ENCODE data around the gene DGKD. TPM values are rescaled to one million over a fixed set of nuclear protein-coding genes. Genes with fewer than 3 reads are reported as not detected.

DGKD gene
- total and polyA plus RNA-seq, 10 of the 15 experiments (the other 5 are each of a cell fraction or from before 2014, with no cell fraction given), result 2.7 to 81.9 (median 27.0) TPM

DNA sequence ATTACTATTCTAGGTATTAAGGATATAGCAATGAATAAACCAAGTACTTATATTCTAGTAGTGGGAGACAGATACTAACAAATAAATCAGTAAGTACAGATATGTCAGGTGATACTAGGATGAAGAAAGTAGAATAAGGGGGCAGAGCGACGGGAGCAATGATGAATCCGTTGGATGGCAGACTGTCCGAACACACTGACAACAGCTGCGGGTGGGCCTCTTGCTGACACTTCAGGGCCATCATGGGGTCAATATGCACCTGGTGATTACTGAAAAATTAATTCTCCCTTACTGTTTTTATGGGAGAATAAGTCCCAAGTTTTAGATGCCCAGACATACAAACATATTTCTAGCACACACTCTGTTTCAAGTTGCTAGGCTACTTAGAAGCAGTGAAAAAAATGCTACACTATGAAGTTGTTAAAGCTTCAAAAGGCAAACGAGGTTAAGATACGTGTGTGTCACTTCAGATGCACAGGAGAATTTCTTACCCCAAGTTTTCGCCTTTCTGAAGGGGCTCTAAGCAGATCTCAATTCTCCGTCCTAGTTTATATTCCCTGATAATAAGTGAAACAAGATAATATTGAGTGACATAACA, 133.6 kb downstream of the DGKD start:
- Histone ChIP-seq H3K4me2 (ENCODE audit: control insufficient read depth, insufficient read depth) (no peak overlapping the region), H3K4me3 (no peak overlapping the region), H3K27me3 (replicated peaks in 1 of 2; ENCODE audit: control insufficient read depth in 2 of 2, insufficient read depth in 2 of 2, low read length in 1 of 2) (no peaks in the 10 kb centered on the region), H3K9ac (ENCODE audit: control insufficient read depth, insufficient read depth, low read length) (no peak overlapping the region), H3K36me3 (ENCODE audit: control insufficient read depth in 2 of 2, insufficient read depth in 2 of 2, low read length in 1 of 2) (peaks cover 0 to 11% of the 10 kb centered on the region in 2 experiments; a peak in 2 of 4 replicates), H3K9me3 (replicated peaks; ENCODE audit: control insufficient read depth, insufficient read depth, low read length) (no peaks in the 10 kb centered on the region), H2AFZ (ENCODE audit: control insufficient read depth, low read depth, low read length) (no peak overlapping the region), H3K79me2 (ENCODE audit: control insufficient read depth, insufficient read depth, low read length) (no peaks in the 10 kb centered on the region), H3K4me1 (ENCODE audit: control insufficient read depth, insufficient read depth, low read length) (no peaks in the 10 kb centered on the region), H3K27ac (ENCODE audit: control insufficient read depth, insufficient read depth) (no peak overlapping the region), H4K20me1 (ENCODE audit: control insufficient read depth, insufficient read depth) (no peaks in the 10 kb centered on the region)
- FAIRE-seq (no peak), DNase-seq (ENCODE audit: low read depth, low spot score) (no peak), ATAC-seq (no peak)
- TF ChIP-seq CHD1 (IDR thresholded peaks at IDR 0.05; ENCODE audit: low read depth, low read length) (no peak), SMC3 (IDR thresholded peaks at IDR 0.05; ENCODE audit: borderline replicate concordance, low read length) (no peak), RAD51 (IDR thresholded peaks at IDR 0.05) (no peak)
- TF ChIP-seq, protein P1, sequence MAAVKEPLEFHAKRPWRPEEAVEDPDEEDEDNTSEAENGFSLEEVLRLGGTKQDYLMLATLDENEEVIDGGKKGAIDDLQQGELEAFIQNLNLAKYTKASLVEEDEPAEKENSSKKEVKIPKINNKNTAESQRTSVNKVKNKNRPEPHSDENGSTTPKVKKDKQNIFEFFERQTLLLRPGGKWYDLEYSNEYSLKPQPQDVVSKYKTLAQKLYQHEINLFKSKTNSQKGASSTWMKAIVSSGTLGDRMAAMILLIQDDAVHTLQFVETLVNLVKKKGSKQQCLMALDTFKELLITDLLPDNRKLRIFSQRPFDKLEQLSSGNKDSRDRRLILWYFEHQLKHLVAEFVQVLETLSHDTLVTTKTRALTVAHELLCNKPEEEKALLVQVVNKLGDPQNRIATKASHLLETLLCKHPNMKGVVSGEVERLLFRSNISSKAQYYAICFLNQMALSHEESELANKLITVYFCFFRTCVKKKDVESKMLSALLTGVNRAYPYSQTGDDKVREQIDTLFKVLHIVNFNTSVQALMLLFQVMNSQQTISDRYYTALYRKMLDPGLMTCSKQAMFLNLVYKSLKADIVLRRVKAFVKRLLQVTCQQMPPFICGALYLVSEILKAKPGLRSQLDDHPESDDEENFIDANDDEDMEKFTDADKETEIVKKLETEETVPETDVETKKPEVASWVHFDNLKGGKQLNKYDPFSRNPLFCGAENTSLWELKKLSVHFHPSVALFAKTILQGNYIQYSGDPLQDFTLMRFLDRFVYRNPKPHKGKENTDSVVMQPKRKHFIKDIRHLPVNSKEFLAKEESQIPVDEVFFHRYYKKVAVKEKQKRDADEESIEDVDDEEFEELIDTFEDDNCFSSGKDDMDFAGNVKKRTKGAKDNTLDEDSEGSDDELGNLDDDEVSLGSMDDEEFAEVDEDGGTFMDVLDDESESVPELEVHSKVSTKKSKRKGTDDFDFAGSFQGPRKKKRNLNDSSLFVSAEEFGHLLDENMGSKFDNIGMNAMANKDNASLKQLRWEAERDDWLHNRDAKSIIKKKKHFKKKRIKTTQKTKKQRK (IDR thresholded peaks at IDR 0.05; ENCODE audit: low read depth, low read length), result no peak
- TF ChIP-seq, protein P2, sequence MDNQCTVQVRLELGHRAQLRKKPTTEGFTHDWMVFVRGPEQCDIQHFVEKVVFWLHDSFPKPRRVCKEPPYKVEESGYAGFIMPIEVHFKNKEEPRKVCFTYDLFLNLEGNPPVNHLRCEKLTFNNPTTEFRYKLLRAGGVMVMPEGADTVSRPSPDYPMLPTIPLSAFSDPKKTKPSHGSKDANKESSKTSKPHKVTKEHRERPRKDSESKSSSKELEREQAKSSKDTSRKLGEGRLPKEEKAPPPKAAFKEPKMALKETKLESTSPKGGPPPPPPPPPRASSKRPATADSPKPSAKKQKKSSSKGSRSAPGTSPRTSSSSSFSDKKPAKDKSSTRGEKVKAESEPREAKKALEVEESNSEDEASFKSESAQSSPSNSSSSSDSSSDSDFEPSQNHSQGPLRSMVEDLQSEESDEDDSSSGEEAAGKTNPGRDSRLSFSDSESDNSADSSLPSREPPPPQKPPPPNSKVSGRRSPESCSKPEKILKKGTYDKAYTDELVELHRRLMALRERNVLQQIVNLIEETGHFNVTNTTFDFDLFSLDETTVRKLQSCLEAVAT (IDR thresholded peaks at IDR 0.05), result no peak
- TF ChIP-seq, protein P3, sequence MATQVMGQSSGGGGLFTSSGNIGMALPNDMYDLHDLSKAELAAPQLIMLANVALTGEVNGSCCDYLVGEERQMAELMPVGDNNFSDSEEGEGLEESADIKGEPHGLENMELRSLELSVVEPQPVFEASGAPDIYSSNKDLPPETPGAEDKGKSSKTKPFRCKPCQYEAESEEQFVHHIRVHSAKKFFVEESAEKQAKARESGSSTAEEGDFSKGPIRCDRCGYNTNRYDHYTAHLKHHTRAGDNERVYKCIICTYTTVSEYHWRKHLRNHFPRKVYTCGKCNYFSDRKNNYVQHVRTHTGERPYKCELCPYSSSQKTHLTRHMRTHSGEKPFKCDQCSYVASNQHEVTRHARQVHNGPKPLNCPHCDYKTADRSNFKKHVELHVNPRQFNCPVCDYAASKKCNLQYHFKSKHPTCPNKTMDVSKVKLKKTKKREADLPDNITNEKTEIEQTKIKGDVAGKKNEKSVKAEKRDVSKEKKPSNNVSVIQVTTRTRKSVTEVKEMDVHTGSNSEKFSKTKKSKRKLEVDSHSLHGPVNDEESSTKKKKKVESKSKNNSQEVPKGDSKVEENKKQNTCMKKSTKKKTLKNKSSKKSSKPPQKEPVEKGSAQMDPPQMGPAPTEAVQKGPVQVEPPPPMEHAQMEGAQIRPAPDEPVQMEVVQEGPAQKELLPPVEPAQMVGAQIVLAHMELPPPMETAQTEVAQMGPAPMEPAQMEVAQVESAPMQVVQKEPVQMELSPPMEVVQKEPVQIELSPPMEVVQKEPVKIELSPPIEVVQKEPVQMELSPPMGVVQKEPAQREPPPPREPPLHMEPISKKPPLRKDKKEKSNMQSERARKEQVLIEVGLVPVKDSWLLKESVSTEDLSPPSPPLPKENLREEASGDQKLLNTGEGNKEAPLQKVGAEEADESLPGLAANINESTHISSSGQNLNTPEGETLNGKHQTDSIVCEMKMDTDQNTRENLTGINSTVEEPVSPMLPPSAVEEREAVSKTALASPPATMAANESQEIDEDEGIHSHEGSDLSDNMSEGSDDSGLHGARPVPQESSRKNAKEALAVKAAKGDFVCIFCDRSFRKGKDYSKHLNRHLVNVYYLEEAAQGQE (IDR thresholded peaks at IDR 0.05; ENCODE audit: low read depth, low read length), result no peak
- ChIA-PET SMC1A (ENCODE audit: uncharacterized antibody, unreplicated experiment) (no interaction called here), POLR2A (no interaction called here), CTCF (no interaction called here), RAD21 (ENCODE audit: unreplicated experiment) (no interaction called here)
- in situ Hi-C loops (cut with MboI) (no loop called here), intact Hi-C loops (cut with micrococcal nuclease; ENCODE audit: unreplicated experiment) (loop anchor here (10.0 kb wide), 1 partner anchor 227 kb away; the partner anchor contains the start of genes UGT1A4 and UGT1A5)
- WGBS (ENCODE audit: insufficient coverage, insufficient replicate concordance, low lambda C conversion rate, missing lambda C conversion rate), result 91% methylated on average over 9 of the region's 9 CpGs
- no TSS peak for BruUV-seq (replicated peaks)
